Calu3 (cell line): Measurements from ENCODE around the gene GATB. TPM values are rescaled to one million over a fixed set of nuclear protein-coding genes. Genes with fewer than 3 reads are reported as not detected.

ENCODE experiments used
- BruUV-seq: library from RNA; stranded (reverse); fragments of 400-500 nt; replicated peaks from 2 replicates; lab custom pipeline; 2021; lab: Mats Ljungman, UMichigan
- CTCF ChIA-PET: fragments of 300-600 bp; sonication (Branson Sonifier 250); formaldehyde crosslinking; loops from one replicate; lab custom pipeline; 2022; ENCODE audit warnings: antibody characterized with exemption; lab: Charles Lee
- DNase-seq: peaks from one replicate; pipeline ENCODE4 v3.0.0; 2022
- H3K27ac Mint-ChIP-seq: one replicate; pipeline ENCODE4 v1.8.0; 2022; ENCODE audit warnings: mixed read lengths; ENCODE audit not compliant: unreplicated experiment
- H3K27me3 Mint-ChIP-seq: one replicate; pipeline ENCODE4 v1.8.0; 2022; ENCODE audit warnings: mixed read lengths; ENCODE audit not compliant: unreplicated experiment
- H3K36me3 Mint-ChIP-seq: one replicate; pipeline ENCODE4 v1.8.0; 2022; ENCODE audit warnings: mild to moderate bottlenecking, moderate library complexity, mixed read lengths; ENCODE audit not compliant: insufficient read depth, unreplicated experiment
- H3K4me1 Mint-ChIP-seq: one replicate; pipeline ENCODE4 v1.8.0; 2022; ENCODE audit warnings: mild to moderate bottlenecking, low read depth, mixed read lengths; ENCODE audit not compliant: unreplicated experiment
- H3K4me3 Mint-ChIP-seq: one replicate; pipeline ENCODE4 v1.8.0; 2022; ENCODE audit warnings: mild to moderate bottlenecking, low read depth, moderate library complexity, mixed read lengths; ENCODE audit not compliant: unreplicated experiment
- H3K9me3 Mint-ChIP-seq: one replicate; pipeline ENCODE4 v1.8.0; 2022; ENCODE audit warnings: low read depth, mixed read lengths; ENCODE audit not compliant: unreplicated experiment
- CTCF ChIP-seq: fragments of 200-600 bp; IDR thresholded peaks from one replicate; pipeline ENCODE4 v1.8.0; 2022; ENCODE audit warnings: antibody characterized with exemption; ENCODE audit not compliant: unreplicated experiment
- intact Hi-C: fragments of 100-400 bp; cut with micrococcal nuclease; formaldehyde crosslinking; loops from one replicate; pipeline ENCODE4 v1.10.0; 2022; ENCODE audit not compliant: unreplicated experiment
- total RNA-seq: library from RNA; stranded (reverse); gene quantifications from 2 replicates; pipeline ENCODE4 v1.2.3, GENCODE V29; 2022

GATB gene
- total RNA-seq, 1 experiment from 2014 or later, result 11.6 TPM

- DNase-seq, result no peak
- H3K9me3 Mint-ChIP-seq, result no peaks in the 10 kb centered on the region
- no peaks in the 10 kb centered on the region for H3K27me3 Mint-ChIP-seq
- BruUV-seq, result no TSS peak
- H3K4me3 Mint-ChIP-seq, result no peak overlapping the region
- H3K36me3 Mint-ChIP-seq, result no peaks in the 10 kb centered on the region
- H3K4me1 Mint-ChIP-seq, result no peaks in the 10 kb centered on the region
- TF ChIP-seq CTCF, result no peak
- intact Hi-C loops, result no loop called here
- no peak overlapping the region for H3K27ac Mint-ChIP-seq
- CTCF ChIA-PET, result no interaction called here
Measured at GRCh38 chr4:151718984-151719955, 41.5 kb downstream of the GATB start.

GRCh38 chr4:151717909-151718628, 42.7 kb downstream of the GATB start:
- CTCF ChIA-PET, result no interaction called here
- BruUV-seq, result no TSS peak
- Mint-ChIP-seq H3K4me1 (no peaks in the 10 kb centered on the region), H3K36me3 (no peaks in the 10 kb centered on the region), H3K4me3 (no peak overlapping the region), H3K27ac (no peak overlapping the region), H3K9me3 (no peaks in the 10 kb centered on the region), H3K27me3 (no peaks in the 10 kb centered on the region)
- intact Hi-C loops, result no loop called here
- DNase-seq, result no peak
- no peak for TF ChIP-seq CTCF

GRCh38 chr4:151717314-151717713, 43.5 kb downstream of the GATB start:
- Mint-ChIP-seq H3K4me1 (no peaks in the 10 kb centered on the region), H3K36me3 (no peaks in the 10 kb centered on the region), H3K4me3 (no peak overlapping the region), H3K9me3 (no peaks in the 10 kb centered on the region), H3K27me3 (no peaks in the 10 kb centered on the region), H3K27ac (no peak overlapping the region)
- CTCF ChIA-PET, result no interaction called here
- intact Hi-C loops, result no loop called here
- TF ChIP-seq CTCF, result no peak
- no peak for DNase-seq
- BruUV-seq, result no TSS peak

GRCh38 chr4:151716324-151716723, 44.5 kb downstream of the GATB start:
- Mint-ChIP-seq H3K9me3 (no peaks in the 10 kb centered on the region), H3K27me3 (no peaks in the 10 kb centered on the region), H3K4me3 (no peak overlapping the region), H3K27ac (no peak overlapping the region), H3K4me1 (no peaks in the 10 kb centered on the region), H3K36me3 (no peaks in the 10 kb centered on the region)
- intact Hi-C loops, result no loop called here
- CTCF ChIA-PET, result interaction anchor here (0.7 kb wide), 1 partner anchor 29 kb away, joined by 7 read pairs; no protein-coding TSS in a partner anchor
- no TSS peak for BruUV-seq
- TF ChIP-seq CTCF, result no peak
- DNase-seq, result no peak
